ENCODE results near the gene SOD1. TPM values are rescaled to one million over a fixed set of nuclear protein-coding genes. Genes with fewer than 3 reads are reported as not detected.
A peak's percentile ranks its signal among the peaks of the same experiment; 100 is the strongest.
"Not testable (repeated sequence)": the region's sequence is repeated elsewhere in the genome, so short reads cannot be mapped to it uniquely, and the experiment has no call there.

The SOD1 gene
- total and polyA plus RNA-seq, 7 donors = 169 to 648 (median 279) TPM

GRCh38 chr21:31654340-31654739 is 5.2 kb upstream of the SOD1 start:
- Histone ChIP-seq H3K4me3 (no peak overlapping the region), H3K27me3 (no peaks in the 10 kb centered on the region), H3K9me3 (no peaks in the 10 kb centered on the region), H3K4me1 (peaks cover 0 to 5% (median 0%) of the 10 kb centered on the region in 4 donors), H3K27ac (no peak overlapping the region), H3K36me3 (no peaks in the 10 kb centered on the region)
- 97 to 98% methylated on average over 20 of the region's 20 CpGs for WGBS, 2 donors
- TF ChIP-seq POLR2AphosphoS5 (IDR thresholded peaks at IDR 0.05) = no peak
- TF ChIP-seq POLR2A (IDR thresholded peaks at IDR 0.05) = no peak
- TF ChIP-seq EP300 (IDR thresholded peaks at IDR 0.05) = no peak
- TF ChIP-seq, protein P1, sequence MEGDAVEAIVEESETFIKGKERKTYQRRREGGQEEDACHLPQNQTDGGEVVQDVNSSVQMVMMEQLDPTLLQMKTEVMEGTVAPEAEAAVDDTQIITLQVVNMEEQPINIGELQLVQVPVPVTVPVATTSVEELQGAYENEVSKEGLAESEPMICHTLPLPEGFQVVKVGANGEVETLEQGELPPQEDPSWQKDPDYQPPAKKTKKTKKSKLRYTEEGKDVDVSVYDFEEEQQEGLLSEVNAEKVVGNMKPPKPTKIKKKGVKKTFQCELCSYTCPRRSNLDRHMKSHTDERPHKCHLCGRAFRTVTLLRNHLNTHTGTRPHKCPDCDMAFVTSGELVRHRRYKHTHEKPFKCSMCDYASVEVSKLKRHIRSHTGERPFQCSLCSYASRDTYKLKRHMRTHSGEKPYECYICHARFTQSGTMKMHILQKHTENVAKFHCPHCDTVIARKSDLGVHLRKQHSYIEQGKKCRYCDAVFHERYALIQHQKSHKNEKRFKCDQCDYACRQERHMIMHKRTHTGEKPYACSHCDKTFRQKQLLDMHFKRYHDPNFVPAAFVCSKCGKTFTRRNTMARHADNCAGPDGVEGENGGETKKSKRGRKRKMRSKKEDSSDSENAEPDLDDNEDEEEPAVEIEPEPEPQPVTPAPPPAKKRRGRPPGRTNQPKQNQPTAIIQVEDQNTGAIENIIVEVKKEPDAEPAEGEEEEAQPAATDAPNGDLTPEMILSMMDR (IDR thresholded peaks at IDR 0.05) = no peak
- intact Hi-C loops (cut with DNase I) = loop anchor here (10.0 kb wide), 1 partner anchor 600 kb away; no protein-coding TSS in a partner anchor
- no peak for DNase-seq

GRCh38 chr21:31654821-31655580 is 4.5 kb upstream of the SOD1 start:
- H3K4me3 ChIP-seq, H3K9me3 ChIP-seq, H3K36me3 ChIP-seq, DNase-seq, H3K27me3 ChIP-seq, H3K4me1 ChIP-seq, H3K27ac ChIP-seq: not testable (repeated sequence)
- 60 to 85% methylated on average over 20 of the region's 21 CpGs for WGBS, 2 donors
- intact Hi-C loops (cut with DNase I) = loop anchor here (10.0 kb wide), 1 partner anchor 600 kb away; no protein-coding TSS in a partner anchor

DNA sequence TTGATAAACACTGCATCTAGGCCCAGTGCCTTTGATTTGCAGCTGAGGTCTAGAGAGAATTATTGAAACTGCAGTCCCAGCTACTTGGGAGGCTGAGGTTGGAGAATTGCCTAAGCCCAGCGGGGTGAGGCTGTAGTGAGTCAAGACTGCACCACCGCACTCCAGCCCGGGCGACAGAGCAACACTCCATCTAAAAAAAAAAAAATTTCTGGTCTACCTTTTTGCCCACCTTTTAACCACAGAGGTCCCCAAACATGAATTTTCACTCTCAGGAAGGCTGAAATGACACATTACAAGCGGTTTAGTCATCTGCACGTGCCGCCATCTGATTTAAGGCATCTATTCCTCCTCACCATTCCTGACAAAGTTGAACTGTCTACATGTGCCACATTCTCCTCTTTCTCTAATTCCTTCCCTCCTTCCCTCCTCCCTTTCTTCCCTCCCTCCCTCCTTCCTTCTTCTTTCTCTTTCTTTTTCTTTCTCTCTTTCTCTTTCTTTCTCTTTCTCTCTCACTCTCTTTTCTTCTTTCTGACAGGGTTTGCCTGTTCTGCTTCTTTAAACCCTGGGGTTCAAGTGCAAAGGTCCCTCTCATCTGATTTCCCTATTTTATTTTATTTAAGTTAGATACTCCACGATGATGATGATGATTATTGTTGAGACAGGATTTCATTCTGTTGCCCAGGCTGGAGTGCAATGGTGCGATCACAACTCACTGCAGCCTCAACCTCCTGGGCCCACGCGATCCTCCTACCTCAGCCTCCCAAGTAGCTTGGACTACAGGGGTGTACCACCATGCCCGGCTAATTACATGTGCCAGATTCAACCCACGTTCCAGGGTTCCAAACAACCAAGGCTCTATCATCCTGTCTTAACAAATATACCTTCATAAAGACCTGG is 3.0 kb upstream of the SOD1 start:
- 76 to 85% methylated on average over 13 of the region's 13 CpGs for WGBS, 2 donors

DNA sequence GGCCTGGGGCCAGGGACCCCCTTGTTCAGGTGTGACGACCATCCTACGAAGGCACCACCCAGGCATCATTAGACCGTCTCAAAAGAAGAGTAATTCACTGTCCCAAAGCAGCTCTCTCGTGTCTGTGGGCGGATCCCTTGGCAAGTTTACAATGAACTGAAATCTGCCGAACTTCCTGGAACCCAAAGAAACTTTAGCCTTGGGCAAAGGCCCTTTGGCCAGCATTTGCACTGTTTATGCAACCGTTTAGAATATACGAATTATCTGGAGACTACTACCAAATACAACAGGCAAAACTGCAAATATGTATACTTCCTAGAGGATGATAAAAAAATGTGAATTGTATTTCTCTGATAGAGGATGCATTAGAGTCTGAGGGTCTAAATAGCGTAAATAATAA is 1.4 kb upstream of the SOD1 start:
- H3K9me3 ChIP-seq = no peaks in the 10 kb centered on the region
- no peak for TF ChIP-seq EP300 (IDR thresholded peaks at IDR 0.05)
- no peak for TF ChIP-seq POLR2A (IDR thresholded peaks at IDR 0.05)
- TF ChIP-seq, protein P1 (IDR thresholded peaks at IDR 0.05) = no peak
- TF ChIP-seq POLR2AphosphoS5 (IDR thresholded peaks at IDR 0.05) = no peak
- H3K27me3 ChIP-seq = no peaks in the 10 kb centered on the region
- no peak for DNase-seq
- peaks cover 0 to 33% (median 27%) of the 10 kb centered on the region in 4 donors for H3K4me1 ChIP-seq
- peaks cover 0 to 7% (median 0%) of the 10 kb centered on the region in 4 donors for H3K36me3 ChIP-seq
- WGBS, 2 donors = 20 to 74% methylated on average over 9 of the region's 9 CpGs
- intact Hi-C loops (cut with DNase I) = loop anchor here (10.0 kb wide), 1 partner anchor 597 kb away; no protein-coding TSS in a partner anchor
- no peak overlapping the region for H3K4me3 ChIP-seq
- H3K27ac ChIP-seq = no peak overlapping the region

More for the DNA sequence above, 3.0 kb upstream of the SOD1 start:
- Histone ChIP-seq H3K27ac (no peak overlapping the region), H3K9me3 (no peaks in the 10 kb centered on the region), H3K36me3 (peaks cover 0 to 1% (median 0%) of the 10 kb centered on the region in 4 donors), H3K4me3 (no peak overlapping the region), H3K4me1 (peaks cover 0 to 17% (median 11%) of the 10 kb centered on the region in 4 donors), H3K27me3 (no peaks in the 10 kb centered on the region)
- DNase-seq = no peak
- TF ChIP-seq EP300 (IDR thresholded peaks at IDR 0.05) (no peak), POLR2A (IDR thresholded peaks at IDR 0.05) (no peak), POLR2AphosphoS5 (IDR thresholded peaks at IDR 0.05) (no peak)
- TF ChIP-seq, protein P1 (IDR thresholded peaks at IDR 0.05) = no peak
- intact Hi-C loops (cut with DNase I) = loop anchor here (10.0 kb wide), 1 partner anchor 598 kb away; no protein-coding TSS in a partner anchor

DNA sequence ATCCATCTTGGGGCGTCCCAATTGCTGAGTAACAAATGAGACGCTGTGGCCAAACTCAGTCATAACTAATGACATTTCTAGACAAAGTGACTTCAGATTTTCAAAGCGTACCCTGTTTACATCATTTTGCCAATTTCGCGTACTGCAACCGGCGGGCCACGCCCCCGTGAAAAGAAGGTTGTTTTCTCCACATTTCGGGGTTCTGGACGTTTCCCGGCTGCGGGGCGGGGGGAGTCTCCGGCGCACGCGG is 282 bp upstream of the SOD1 start:
- DNase-seq = no peak
- Histone ChIP-seq H3K4me1 (peaks cover 0 to 40% (median 35%) of the 10 kb centered on the region in 4 donors), H3K36me3 (peaks cover 0 to 15% (median 0%) of the 10 kb centered on the region in 4 donors), H3K27ac (peak overlapping the region; percentile 93 to 96 (median 95)), H3K27me3 (no peaks in the 10 kb centered on the region), H3K4me3 (peak overlapping the region; percentile 85 to 95 (median 90)), H3K9me3 (no peaks in the 10 kb centered on the region)
- 1% methylated on average over 18 of the region's 18 CpGs for WGBS, 2 donors
- intact Hi-C loops (cut with DNase I) = loop anchor here (1.0 to 10.0 kb wide), 2 partner anchors 73 to 596 kb away; partner anchors contain the start of gene SCAF4
- no peak for TF ChIP-seq POLR2A (IDR thresholded peaks at IDR 0.05)
- TF ChIP-seq POLR2AphosphoS5 (IDR thresholded peaks at IDR 0.05) = no peak
- TF ChIP-seq, protein P1 (IDR thresholded peaks at IDR 0.05) = no peak
- TF ChIP-seq EP300 (IDR thresholded peaks at IDR 0.05) = no peak
